Right ventricle myocardium inferior (tissue), 1 donor: ENCODE results near the gene TESK2. TPM values are rescaled to one million over a fixed set of nuclear protein-coding genes. Genes with fewer than 3 reads are reported as not detected.

Experiments
- ATAC-seq: fragments of 200-7000 bp; cut with Tn5 transposase; one replicate; pipeline ENCODE4 v1.9.1; 2020; ENCODE audit warnings: mild to moderate bottlenecking, moderate library complexity
- DNase-seq: peaks from one replicate; pipeline ENCODE4 v3.0.0; 2021; ENCODE audit errors: missing footprints
- intact Hi-C: fragments of 100-400 bp; cut with DNase I; formaldehyde crosslinking; loops from one replicate; pipeline ENCODE4 v1.11.0; 2022
- total RNA-seq: library from RNA; stranded (reverse); fragmentation: NEBNext Ultra II Directional; extraction: Animal tissue kit (Norgen Biotek cat#: 25700); gene quantifications from one replicate; pipeline ENCODE4 v1.2.1, GENCODE V29; 2021
- donor health status: DM: no; HTN: yes; CAD: no; lungs with severe emphysema.

TESK2 gene
- total RNA-seq, 1 donor from 2014 or later = 1.5 TPM

GRCh38 chr1:45303520-45304310 is 187.2 kb downstream of the TESK2 start:
- peak; percentile 98 for DNase-seq
- ATAC-seq = peak; percentile 98
- intact Hi-C loops = loop anchor here (1.0 to 5.0 kb wide), 5 partner anchors 37 to 573 kb away; partner anchors contain the start of genes MUTYH, RNU5D-1, TESK2 and TOE1

- peak; percentile 70 for DNase-seq
- intact Hi-C loops = loop anchor here (1.0 to 5.0 kb wide), 3 partner anchors 190 to 572 kb away; partner anchors contain the start of genes RNU5D-1, TESK2 and UROD
- ATAC-seq = no peak
These were observed 188.3 kb downstream of the TESK2 start for GRCh38 chr1:45302505-45303150.

- DNase-seq (no peak), ATAC-seq (no peak)
- intact Hi-C loops = loop anchor here (5.0 kb wide), 1 partner anchor 192 kb away; the partner anchor contains the start of gene TESK2
These were observed 190.3 kb downstream of the TESK2 start for GRCh38 chr1:45300669-45300997.

GRCh38 chr1:45299981-45300668 is 190.8 kb downstream of the TESK2 start:
- ATAC-seq = no peak
- DNase-seq = no peak
- intact Hi-C loops = loop anchor here (5.0 kb wide), 1 partner anchor 192 kb away; the partner anchor contains the start of gene TESK2

- ATAC-seq (no peak), DNase-seq (no peak)
- intact Hi-C loops = no loop called here
These were observed 191.7 kb downstream of the TESK2 start for GRCh38 chr1:45299296-45299695.

GRCh38 chr1:45297666-45298356 is 193.2 kb downstream of the TESK2 start:
- DNase-seq = no peak
- intact Hi-C loops = no loop called here

More at GRCh38 chr1:45297666-45298356, 193.2 kb downstream of the TESK2 start:
- no peak for ATAC-seq

Other genes starting within 250 kb of the TESK2 start
- gene HPDL, start 164.3 kb downstream of the TESK2 start, total RNA-seq = not detected
- gene TOE1, start 151.0 kb downstream of the TESK2 start, total RNA-seq = 3.8 TPM
- 8.3 TPM for gene MUTYH, start 150.7 kb downstream of the TESK2 start, total RNA-seq
- gene CCDC163, start 8.9 kb upstream of the TESK2 start, total RNA-seq = 0.41 TPM
- 26.0 TPM for gene MMACHC, start 9.1 kb upstream of the TESK2 start, total RNA-seq
- 314 TPM for gene PRDX1, start 30.7 kb upstream of the TESK2 start, total RNA-seq
- gene AKR1A1, start 59.7 kb upstream of the TESK2 start, total RNA-seq = 55.9 TPM
- gene NASP, start 92.9 kb upstream of the TESK2 start, total RNA-seq = 28.5 TPM
- 1.2 TPM for gene CCDC17, start 132.9 kb upstream of the TESK2 start, total RNA-seq
- gene GPBP1L1, start 195.4 kb upstream of the TESK2 start, total RNA-seq = 74.0 TPM
- gene TMEM69, start 197.0 kb upstream of the TESK2 start, total RNA-seq = 22.1 TPM